ENCODE results near the gene STX7.

GRCh38 chr6:132489376-132489775, 23.5 kb downstream of the STX7 start:
- no peak for TF ChIP-seq CTCF (IDR thresholded peaks at IDR 0.05)
- TF ChIP-seq POLR2A (IDR thresholded peaks at IDR 0.05) = no peak
